Fibroblast of lung (primary cell): ENCODE results near the gene STAT3.
"Not testable (repeated sequence)": the region's sequence is repeated elsewhere in the genome, so short reads cannot be mapped to it uniquely, and the experiment has no call there.

Experiments
- CTCF ChIP-seq, 2 donors: IDR thresholded peaks in 1 of 2; conservative IDR thresholded peaks in 1 of 2; 1 replicate in 1 of 2; 2 replicates in 1 of 2; pipeline ENCODE4 v1.5.1; 2011 to 2012; ENCODE audit warnings: low read length in 2 of 2, control low read depth in 1 of 2, inconsistent platforms in 1 of 2, low read depth in 1 of 2, mild to moderate bottlenecking in 1 of 2
- EZH2 ChIP-seq: IDR thresholded peaks from 2 replicates; pipeline ENCODE4 v1.5.1; 2012; ENCODE audit warnings: low read length, control low read depth, mild to moderate bottlenecking; ENCODE audit errors: missing control alignments

- TF ChIP-seq CTCF (conservative IDR thresholded peaks at IDR 0.05 in 1 of 2, IDR thresholded peaks at IDR 0.05 in 1 of 2; ENCODE audit: low read depth in 1 of 2, low read length in 2 of 2); EZH2: not testable (repeated sequence)
These were observed 19.3 kb downstream of the STAT3 start for GRCh38 chr17:42368797-42369561.
